SU-DHL-6 (cell line): ENCODE results near the gene PLD1.

Experiments used
- CTCF ChIP-seq: fragments of 200-600 bp; sonication (generic); IDR thresholded peaks from one replicate; pipeline ENCODE4 v1.5.1; 2017; ENCODE audit warnings: antibody characterized with exemption, mild to moderate bottlenecking, low read length, moderate library complexity; ENCODE audit not compliant: insufficient read depth, poor library complexity, severe bottlenecking
- EZH2phosphoT487 ChIP-seq: fragments of 200-600 bp; sonication (generic), shearing (Covaris generic); conservative IDR thresholded peaks from 2 replicates; pipeline ENCODE4 v1.6.1; 2018; ENCODE audit warnings: mild to moderate bottlenecking, antibody characterized with exemption, low read length, moderate library complexity, mixed read lengths

GRCh38 chr3:171776839-171777583 lies 33.3 kb downstream of the PLD1 start:
- TF ChIP-seq CTCF = no peak
- no peak for TF ChIP-seq EZH2phosphoT487
